ENCODE measurements around the gene GTF2A2. TPM values are rescaled to one million over a fixed set of nuclear protein-coding genes. Genes with fewer than 3 reads are reported as not detected.

Gene GTF2A2
- total and polyA plus RNA-seq, 10 of the 15 experiments (the other 5 are each of a cell fraction or from before 2014, with no cell fraction given) = 89.2 to 565 (median 137) TPM

DNA sequence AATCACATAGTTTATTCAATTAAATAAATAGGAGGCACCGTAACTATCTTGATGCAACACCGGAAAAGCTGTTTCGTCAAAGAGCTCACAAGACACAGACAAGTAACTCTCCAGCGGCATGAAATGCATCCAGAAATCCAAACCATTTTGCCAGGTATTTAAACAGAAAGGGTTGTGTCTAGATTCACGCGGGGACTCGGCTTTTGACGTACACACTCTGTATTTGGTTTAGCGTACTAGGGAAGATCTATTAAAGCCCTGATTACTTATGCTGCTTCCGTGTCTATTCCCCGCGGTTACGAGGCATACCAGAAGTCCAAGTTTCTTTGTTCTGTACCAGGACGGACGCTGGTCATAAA, 31.1 kb upstream of the GTF2A2 start:
- intact Hi-C loops (cut with micrococcal nuclease; ENCODE audit: unreplicated experiment) = loop anchor here (5.0 kb wide), 1 partner anchor 709 kb away; the partner anchor contains the start of gene ANXA2
- SMC1A ChIA-PET (ENCODE audit: uncharacterized antibody, unreplicated experiment) = interaction anchor here (1.7 to 2.1 kb wide), 2 partner anchors 31 to 155 kb away, joined by 6 to 7 read pairs; partner anchors contain the start of gene GTF2A2
- no TSS peak for BruUV-seq (replicated peaks)

More for the DNA sequence above, 31.1 kb upstream of the GTF2A2 start:
- DNase-seq (ENCODE audit: low read depth, low spot score) = peak; percentile 7
- no peak for FAIRE-seq
- H3K4me2 ChIP-seq (ENCODE audit: control insufficient read depth, insufficient read depth) = peak overlapping the region; percentile 28
- ChIA-PET CTCF (interaction anchor here (1.0 kb wide), 1 partner anchor 155 kb away, joined by 5 read pairs; no protein-coding TSS in a partner anchor), POLR2A (no interaction called here), RAD21 (ENCODE audit: unreplicated experiment) (interaction anchor here (1.1 to 1.4 kb wide), 2 partner anchors 31 to 637 kb away, joined by 3 to 4 read pairs; partner anchors contain the start of gene GTF2A2)
- TF ChIP-seq, protein P1, sequence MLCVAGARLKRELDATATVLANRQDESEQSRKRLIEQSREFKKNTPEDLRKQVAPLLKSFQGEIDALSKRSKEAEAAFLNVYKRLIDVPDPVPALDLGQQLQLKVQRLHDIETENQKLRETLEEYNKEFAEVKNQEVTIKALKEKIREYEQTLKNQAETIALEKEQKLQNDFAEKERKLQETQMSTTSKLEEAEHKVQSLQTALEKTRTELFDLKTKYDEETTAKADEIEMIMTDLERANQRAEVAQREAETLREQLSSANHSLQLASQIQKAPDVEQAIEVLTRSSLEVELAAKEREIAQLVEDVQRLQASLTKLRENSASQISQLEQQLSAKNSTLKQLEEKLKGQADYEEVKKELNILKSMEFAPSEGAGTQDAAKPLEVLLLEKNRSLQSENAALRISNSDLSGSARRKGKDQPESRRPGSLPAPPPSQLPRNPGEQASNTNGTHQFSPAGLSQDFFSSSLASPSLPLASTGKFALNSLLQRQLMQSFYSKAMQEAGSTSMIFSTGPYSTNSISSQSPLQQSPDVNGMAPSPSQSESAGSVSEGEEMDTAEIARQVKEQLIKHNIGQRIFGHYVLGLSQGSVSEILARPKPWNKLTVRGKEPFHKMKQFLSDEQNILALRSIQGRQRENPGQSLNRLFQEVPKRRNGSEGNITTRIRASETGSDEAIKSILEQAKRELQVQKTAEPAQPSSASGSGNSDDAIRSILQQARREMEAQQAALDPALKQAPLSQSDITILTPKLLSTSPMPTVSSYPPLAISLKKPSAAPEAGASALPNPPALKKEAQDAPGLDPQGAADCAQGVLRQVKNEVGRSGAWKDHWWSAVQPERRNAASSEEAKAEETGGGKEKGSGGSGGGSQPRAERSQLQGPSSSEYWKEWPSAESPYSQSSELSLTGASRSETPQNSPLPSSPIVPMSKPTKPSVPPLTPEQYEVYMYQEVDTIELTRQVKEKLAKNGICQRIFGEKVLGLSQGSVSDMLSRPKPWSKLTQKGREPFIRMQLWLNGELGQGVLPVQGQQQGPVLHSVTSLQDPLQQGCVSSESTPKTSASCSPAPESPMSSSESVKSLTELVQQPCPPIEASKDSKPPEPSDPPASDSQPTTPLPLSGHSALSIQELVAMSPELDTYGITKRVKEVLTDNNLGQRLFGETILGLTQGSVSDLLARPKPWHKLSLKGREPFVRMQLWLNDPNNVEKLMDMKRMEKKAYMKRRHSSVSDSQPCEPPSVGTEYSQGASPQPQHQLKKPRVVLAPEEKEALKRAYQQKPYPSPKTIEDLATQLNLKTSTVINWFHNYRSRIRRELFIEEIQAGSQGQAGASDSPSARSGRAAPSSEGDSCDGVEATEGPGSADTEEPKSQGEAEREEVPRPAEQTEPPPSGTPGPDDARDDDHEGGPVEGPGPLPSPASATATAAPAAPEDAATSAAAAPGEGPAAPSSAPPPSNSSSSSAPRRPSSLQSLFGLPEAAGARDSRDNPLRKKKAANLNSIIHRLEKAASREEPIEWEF (IDR thresholded peaks at IDR 0.05; ENCODE audit: insufficient replicate concordance, low read depth, low read length) = no peak
- TF ChIP-seq RUNX3 (IDR thresholded peaks at IDR 0.05; ENCODE audit: low read length) = peak; percentile 30; the same call in 1 of the 2 replicates
- TF ChIP-seq WRNIP1 (IDR thresholded peaks at IDR 0.05; ENCODE audit: borderline replicate concordance, low read depth, low read length) = peak; percentile 73; the same call in 1 of the 2 replicates
- in situ Hi-C loops (cut with MboI) = no loop called here
- H3K27me3 ChIP-seq (replicated peaks in 1 of 2; ENCODE audit: control insufficient read depth in 2 of 2, insufficient read depth in 2 of 2, low read length in 1 of 2) = no peaks in the 10 kb centered on the region
- H3K9me3 ChIP-seq (replicated peaks; ENCODE audit: control insufficient read depth, insufficient read depth, low read length) = no peaks in the 10 kb centered on the region
- peak overlapping the region; percentile 94 for H3K4me3 ChIP-seq
- H3K27ac ChIP-seq (ENCODE audit: control insufficient read depth, insufficient read depth) = peak overlapping the region; percentile 98
- no peaks in the 10 kb centered on the region for H3K36me3 ChIP-seq (ENCODE audit: control insufficient read depth in 2 of 2, insufficient read depth in 2 of 2, low read length in 1 of 2)
- H3K4me1 ChIP-seq (ENCODE audit: control insufficient read depth, insufficient read depth, low read length) = peaks cover 9% of the 10 kb centered on the region
- H4K20me1 ChIP-seq (ENCODE audit: control insufficient read depth, insufficient read depth) = no peaks in the 10 kb centered on the region
- H3K79me2 ChIP-seq (ENCODE audit: control insufficient read depth, insufficient read depth, low read length) = peaks cover 56% of the 10 kb centered on the region
- WGBS (ENCODE audit: insufficient coverage, insufficient replicate concordance, low lambda C conversion rate, missing lambda C conversion rate) = under 1% methylated on average over 15 of the region's 15 CpGs
- peak overlapping the region; percentile 98 for H3K9ac ChIP-seq (ENCODE audit: control insufficient read depth, insufficient read depth, low read length)
- peak overlapping the region; percentile 57 for H2AFZ ChIP-seq (ENCODE audit: control insufficient read depth, low read depth, low read length)
- peak; percentile 19 for ATAC-seq
